Activated CD8-positive, alpha-beta memory T cell treated with anti-CD3 and anti-CD28 coated beads for 36 hours (primary cell): ENCODE measurements around the gene ZNF750. TPM values are rescaled to one million over a fixed set of nuclear protein-coding genes. Genes with fewer than 3 reads are reported as not detected.

Source experiments
- CTCF ChIA-PET: fragments of 350-600 bp; sonication (Branson Sonifier 250); formaldehyde crosslinking; loops from one replicate; lab custom pipeline; 2021; ENCODE audit warnings: antibody characterized with exemption; lab: Charles Lee
- POLR2A ChIA-PET: fragments of 350-600 bp; sonication (Branson Sonifier 250); formaldehyde crosslinking; loops from one replicate; lab custom pipeline; 2021; ENCODE audit warnings: antibody characterized with exemption; lab: Charles Lee
- total RNA-seq, 2 experiments: library from RNA; stranded (reverse); gene quantifications; one replicate each; pipeline ENCODE4 v1.2.3, GENCODE V29; 2021

Gene ZNF750
- total RNA-seq, 2 experiments from 2014 or later, result not detected

DNA sequence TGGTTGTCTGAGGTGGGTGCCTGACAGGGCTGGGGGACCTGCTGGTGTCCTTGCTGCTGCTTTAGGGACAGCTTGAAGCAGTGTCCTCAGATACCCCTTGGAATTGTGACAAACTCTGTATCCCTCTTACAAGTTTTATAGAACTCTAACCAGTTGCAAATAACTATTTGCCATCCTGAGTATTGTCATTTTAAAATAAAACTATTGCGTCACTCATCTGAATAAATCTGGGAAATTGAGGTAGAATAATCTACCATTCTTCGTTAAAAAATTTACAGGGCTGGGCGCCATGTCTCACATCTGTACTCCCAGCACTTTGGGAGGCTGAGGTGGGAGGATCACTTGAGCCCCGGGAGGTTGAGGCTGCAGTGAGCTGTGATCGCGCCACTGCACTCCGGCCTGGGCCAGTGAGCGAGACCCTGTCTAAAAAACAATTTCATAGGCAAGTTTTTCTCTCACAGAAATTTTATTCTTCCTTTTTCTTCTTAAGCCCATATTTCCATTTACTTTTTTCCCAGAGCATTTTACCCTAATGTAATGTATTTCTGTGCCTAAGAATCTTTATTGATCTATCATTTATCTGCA, 14.2 kb downstream of the ZNF750 start:
- POLR2A ChIA-PET, result no interaction called here

DNA sequence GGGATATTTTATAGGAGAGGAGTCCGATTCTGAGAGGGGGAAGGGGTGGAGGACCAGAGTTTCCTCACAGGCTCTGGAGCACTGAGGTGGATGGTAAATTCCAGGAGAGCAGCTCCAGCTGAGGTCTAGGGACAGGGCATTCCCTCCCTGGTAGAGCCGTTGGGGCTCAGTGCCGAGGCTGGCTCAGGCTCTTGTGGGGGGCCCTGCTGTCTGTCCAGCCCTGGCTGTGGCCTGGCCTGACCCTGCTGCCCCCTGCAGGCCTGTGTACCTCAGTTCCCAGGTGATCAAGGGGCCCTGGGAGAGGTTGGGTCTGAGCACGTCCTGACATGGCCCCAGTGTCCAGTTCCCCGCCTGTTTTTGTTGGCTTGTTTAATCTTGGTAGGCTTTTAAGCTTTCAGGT, 16.8 kb downstream of the ZNF750 start:
- CTCF ChIA-PET, result interaction anchor here (0.6 kb wide), 1 partner anchor 226 kb away, joined by 3 read pairs; no protein-coding TSS in a partner anchor
- POLR2A ChIA-PET, result no interaction called here

More for the DNA sequence above, 14.2 kb downstream of the ZNF750 start:
- CTCF ChIA-PET, result no interaction called here

DNA sequence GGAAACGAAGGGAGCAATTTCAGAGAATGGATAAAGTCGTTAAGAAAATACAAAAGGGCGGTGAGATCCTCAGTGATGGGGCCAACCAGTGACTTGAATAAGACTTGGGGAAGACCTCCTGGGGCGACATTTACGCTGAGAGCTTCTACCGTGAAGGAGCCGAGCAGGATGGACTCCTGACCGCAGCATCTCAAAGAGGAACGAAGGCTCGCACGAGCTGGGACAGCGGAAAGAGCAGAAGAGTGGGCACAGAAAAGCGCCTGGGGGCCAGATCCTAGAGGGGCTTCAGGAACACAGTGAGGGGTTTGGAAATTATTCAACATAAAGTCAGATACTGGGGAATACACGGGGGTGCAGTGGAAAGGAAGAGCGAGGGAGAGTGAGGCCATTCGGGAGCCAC, 17.5 kb downstream of the ZNF750 start:
- ChIA-PET CTCF (interaction anchor here (0.6 kb wide), 1 partner anchor 227 kb away, joined by 3 read pairs; no protein-coding TSS in a partner anchor), POLR2A (no interaction called here)

DNA sequence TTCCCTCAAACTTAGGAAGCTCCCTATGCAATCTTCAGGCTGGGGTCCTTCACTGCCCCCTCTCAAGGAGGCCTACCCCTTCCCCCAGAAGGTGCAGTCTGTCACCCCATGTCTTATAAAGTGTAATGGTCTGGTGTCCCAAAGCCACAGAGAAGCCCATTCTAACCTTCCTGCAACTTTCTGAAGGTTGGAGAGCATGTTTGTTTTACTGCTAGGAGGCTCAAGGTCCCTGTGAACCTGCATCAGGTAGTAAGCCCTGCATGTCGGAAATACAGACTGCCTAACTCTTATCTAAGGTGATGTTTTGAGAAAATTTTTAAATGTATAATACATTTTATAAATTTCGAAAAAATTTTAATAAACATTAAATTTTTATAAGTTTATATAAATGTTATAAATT, 18.3 kb downstream of the ZNF750 start:
- ChIA-PET CTCF (interaction anchor here (1.1 to 1.2 kb wide), 2 partner anchors 8 to 46 kb away, joined by 3 read pairs; no protein-coding TSS in a partner anchor), POLR2A (no interaction called here)

DNA sequence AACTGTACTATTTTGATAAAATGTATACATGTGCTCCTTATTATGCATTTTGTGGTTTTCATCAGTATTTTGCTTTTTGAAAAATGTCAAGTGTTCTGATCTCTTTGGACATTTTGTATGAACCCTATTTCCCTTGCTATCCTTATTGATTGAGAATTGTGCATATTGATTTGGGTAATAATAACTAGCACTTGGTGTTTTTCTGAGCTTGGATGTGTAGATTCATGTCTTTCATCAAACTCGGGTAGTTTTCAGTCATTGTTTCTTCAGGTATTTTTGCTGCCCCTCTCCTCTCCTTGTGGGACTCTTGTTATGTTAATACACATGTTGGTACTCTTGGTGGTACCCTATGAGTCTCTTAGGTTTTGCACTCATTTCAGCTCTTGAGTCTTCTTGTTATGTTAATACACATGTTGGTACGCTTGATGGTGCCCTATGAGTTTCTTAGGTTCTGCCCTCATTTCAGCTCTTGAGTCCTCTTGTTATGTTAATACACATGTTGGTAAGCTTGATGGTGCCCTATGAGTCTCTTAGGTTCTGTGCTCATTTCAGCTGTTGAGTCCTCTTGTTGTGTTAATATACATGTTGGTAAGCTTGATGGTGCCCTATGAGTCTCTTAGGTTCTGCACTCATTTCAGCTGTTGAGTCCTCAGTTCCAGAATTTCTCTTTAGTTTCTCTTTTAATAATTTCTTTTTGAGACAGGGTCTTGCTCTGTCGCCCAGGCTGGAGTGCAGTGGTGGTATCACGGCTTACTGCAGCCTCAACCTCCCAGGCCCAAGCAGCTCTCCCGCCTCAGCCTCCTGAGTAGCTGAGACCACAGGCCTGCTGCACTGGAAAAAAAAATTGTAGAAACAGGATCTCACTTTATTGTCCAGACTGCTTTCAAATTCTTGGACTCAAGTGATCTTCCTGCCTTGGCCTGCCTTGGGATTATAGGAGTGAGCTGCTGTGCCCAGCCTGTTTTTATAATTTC, 19.3 kb downstream of the ZNF750 start:
- POLR2A ChIA-PET, result no interaction called here

DNA sequence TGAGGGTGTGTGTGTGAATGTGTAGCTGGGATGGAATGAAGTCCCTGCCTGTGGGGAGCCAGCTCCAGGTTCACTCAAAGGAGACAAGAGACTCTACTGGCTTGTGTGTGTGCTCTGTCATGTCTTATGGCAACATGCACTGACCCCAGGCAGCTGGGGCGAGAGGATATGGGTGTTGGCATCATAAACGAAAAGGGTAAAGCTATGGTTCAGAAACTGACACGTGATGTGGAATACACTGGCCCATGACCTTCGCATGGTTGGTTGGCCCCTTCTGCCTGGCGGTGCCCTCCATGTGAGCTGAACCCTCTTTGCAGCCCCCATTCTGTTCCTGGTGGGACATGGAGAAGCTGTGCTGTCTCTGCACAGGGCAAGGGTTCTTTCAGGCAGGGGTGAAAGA, 21.9 kb downstream of the ZNF750 start:
- CTCF ChIA-PET, result no interaction called here
- POLR2A ChIA-PET, result no interaction called here

More for the DNA sequence above, 19.3 kb downstream of the ZNF750 start:
- CTCF ChIA-PET, result interaction anchor here (1.1 to 1.5 kb wide), 3 partner anchors 9 to 97 kb away, joined by 3 read pairs; no protein-coding TSS in a partner anchor

DNA sequence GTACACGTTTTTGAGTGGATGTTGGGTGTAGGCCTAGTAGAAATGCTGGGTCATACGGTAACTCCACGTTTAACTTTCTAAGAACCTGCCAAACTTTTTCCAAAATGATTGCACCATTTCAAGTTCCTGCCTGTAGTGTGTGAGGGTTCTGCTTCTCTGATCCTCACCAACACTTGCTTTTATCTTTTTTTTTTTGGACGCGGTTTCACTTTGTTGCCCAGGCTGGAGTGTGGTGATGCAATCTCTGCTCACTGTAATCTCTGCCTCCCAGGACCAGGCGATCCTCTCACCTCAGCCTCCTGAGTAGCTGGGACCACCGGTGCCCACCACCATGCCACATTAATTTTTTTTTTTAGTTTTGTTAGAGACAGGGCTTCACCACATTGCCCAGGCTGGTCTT, 23.5 kb downstream of the ZNF750 start:
- ChIA-PET POLR2A (no interaction called here), CTCF (no interaction called here)

DNA sequence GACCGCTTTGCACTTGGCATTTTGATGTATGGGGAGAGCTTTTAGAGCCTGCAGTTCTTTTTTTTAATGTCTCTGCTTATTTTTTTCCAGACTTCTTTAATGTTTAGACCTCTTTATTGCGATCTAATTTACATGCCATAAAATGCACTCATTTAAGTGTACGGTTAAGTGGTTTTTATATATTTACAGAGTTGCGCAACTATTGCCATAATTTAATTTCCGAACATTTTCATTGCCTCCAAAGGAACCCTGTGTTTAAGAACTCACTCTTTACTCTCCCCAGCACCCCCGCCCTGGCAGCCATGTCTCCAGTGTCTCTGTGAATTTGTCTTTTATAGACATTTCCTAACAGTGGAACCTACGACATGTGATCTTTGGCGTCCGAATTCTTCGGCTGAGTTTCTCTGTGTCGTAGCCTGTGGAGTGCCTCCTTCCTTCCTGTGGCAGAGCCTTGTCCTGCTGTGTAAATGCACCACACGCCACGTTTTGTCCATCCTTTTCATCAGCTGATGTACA, 24.0 kb downstream of the ZNF750 start:
- ChIA-PET CTCF (no interaction called here), POLR2A (no interaction called here)

DNA sequence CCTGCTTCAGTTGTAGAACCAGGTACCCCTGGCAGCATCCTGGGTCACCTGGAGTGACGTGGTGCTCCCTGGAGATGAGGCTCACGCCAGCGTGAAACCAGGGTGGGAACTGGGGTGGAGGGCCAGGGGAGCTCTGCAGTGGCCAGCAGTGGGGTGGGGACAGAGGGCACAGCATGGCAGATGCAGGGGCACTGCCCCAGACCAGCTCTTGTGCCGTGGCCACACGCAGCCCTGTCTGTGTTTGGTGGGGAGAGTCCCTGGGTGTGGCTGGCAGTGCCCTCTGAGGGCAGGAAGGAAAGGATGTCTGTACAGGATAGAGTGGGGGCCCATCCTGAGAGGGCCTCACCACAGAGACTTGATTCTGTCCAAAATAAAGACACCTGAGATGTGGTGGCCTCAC, 24.5 kb downstream of the ZNF750 start:
- ChIA-PET CTCF (no interaction called here), POLR2A (no interaction called here)

DNA sequence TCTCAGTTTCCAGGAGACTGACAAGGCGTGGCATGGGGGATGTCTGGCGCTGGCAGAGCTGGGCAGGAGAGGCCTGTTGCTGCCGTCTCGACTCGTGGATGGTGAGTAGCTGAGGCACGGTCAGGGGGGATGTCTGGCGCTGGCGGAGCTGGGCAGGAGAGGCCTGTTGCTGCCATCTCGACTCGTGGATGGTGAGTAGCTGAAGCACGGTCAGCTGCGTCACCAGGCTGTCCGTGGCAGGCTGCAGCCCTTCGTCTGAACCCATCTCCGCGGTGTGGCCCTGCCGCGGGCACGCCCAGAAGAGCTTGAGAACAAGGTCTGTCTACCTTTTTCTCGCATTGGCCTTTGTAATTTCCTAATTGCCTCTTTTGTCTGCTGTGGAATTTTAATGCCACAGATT, 25.0 kb downstream of the ZNF750 start:
- CTCF ChIA-PET, result no interaction called here
- POLR2A ChIA-PET, result interaction anchor here (0.6 kb wide), 1 partner anchor 91 kb away, joined by 3 read pairs; no protein-coding TSS in a partner anchor

DNA sequence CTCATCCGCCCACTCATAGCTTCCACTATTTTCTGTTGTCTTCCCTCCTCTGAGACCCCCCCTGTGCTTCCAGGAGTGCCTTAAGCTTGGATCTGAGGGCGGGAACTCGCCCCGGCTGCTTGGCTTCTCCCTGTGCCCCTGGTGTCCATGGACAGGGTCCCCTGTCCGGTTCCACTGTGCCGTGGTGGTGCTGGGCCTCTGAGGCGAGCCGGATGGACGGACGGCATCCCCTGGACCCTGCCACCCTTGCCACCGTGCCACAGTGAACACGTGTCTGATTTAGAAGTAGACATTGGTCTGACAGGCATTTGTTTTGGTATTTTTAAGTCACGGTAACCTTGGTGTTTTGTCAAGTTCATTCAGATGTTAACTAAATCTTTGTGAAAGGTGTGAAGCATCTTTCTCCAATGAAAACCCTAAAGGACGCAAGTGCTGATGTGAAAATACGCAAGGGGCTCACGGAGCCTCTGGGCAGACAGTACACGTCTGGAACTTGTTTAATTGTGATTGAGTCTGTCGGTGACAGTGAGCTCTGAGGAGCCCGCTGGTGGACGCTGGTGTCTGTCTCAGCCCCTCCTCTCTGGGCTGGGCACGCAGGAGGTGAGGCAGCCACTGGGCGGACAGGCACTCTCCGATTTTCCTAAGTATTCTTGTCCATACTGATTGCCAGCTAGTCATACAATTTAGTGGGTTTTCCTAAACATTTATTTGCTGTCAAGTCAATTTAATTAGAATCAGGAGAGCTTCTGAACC, 26.3 kb downstream of the ZNF750 start:
- ChIA-PET POLR2A (no interaction called here), CTCF (no interaction called here)

DNA sequence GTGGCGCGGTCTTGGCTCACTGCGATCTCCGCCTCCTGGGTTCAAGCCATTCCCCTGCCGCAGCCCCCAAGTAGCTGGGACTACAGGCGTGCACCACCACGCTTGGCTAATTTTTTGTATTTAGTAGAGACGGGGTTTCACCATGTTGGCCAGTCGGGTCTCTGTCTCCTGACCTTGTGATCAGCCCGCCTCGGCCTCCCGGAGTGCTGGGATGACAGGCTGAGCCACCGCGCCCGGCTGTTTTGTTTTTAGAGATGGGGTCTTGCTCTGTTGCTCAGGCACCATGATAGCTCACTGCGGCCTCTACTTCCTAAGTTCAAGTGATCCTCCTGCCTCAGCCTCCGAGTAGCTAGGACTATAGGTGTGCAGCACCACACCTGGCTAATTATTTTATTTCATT, 27.2 kb downstream of the ZNF750 start:
- ChIA-PET POLR2A (no interaction called here), CTCF (interaction anchor here (0.6 kb wide), 1 partner anchor 12 kb away, joined by 3 read pairs; no protein-coding TSS in a partner anchor)

DNA sequence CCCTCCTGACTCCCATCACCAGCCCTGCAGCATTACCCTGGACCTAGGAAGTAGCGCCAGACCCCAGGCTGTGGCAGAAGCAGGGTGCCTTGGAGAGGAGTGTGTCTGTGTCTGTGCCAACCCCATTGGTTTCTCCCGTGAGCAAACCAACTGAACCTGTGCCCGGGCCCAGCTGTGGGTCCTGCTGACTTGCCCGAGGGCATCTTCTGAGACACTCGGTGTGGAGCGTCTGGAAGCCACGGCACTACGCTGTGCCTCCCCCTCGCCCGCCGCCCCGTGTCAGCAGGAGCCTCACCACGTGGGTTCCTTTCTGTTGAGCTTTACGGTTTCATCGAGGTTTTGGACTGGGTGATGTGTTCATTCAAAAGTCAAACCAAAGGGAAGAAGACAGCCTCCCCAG, 27.8 kb downstream of the ZNF750 start:
- ChIA-PET CTCF (interaction anchor here (0.7 kb wide), 1 partner anchor 220 kb away, joined by 3 read pairs; no protein-coding TSS in a partner anchor), POLR2A (no interaction called here)

DNA sequence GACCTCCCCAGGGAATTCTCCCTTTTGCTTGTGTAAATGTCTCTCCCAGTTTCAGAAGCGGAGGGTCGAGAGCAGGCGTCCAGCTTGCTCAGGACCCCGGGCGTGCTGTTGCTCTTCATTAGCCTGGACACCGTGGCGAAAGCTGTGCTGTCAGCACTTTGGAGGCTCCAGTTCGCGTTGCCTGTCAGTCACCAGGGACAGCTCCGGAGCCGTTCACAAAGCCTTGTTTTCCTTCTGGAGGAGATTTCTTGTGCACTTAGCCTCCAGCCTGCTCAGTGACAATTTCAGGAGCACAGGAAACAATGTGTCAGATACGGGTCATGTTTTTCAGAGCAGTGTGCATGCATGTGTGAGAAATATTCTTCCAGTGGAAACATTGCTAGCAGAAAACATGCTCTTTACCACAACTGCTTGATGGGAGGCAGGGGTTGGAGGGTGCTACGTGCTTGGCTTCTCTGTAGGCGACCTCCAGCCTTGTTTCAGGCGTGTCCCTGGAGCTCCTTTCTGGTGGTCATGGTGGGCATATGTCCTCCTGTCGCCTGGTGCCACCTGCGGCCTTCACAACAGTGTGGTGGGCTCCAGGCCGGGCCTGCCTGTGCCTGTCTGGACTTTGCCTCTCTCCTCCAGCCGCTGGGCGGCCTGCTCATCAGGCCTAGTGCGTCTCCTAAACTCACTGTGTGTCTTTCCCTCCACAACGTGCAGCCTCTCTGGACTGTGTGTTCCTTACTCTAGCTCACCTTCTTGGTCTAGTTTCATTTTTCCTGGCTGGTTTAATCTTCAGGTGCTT, 29.0 kb downstream of the ZNF750 start:
- ChIA-PET CTCF (no interaction called here), POLR2A (no interaction called here)

DNA sequence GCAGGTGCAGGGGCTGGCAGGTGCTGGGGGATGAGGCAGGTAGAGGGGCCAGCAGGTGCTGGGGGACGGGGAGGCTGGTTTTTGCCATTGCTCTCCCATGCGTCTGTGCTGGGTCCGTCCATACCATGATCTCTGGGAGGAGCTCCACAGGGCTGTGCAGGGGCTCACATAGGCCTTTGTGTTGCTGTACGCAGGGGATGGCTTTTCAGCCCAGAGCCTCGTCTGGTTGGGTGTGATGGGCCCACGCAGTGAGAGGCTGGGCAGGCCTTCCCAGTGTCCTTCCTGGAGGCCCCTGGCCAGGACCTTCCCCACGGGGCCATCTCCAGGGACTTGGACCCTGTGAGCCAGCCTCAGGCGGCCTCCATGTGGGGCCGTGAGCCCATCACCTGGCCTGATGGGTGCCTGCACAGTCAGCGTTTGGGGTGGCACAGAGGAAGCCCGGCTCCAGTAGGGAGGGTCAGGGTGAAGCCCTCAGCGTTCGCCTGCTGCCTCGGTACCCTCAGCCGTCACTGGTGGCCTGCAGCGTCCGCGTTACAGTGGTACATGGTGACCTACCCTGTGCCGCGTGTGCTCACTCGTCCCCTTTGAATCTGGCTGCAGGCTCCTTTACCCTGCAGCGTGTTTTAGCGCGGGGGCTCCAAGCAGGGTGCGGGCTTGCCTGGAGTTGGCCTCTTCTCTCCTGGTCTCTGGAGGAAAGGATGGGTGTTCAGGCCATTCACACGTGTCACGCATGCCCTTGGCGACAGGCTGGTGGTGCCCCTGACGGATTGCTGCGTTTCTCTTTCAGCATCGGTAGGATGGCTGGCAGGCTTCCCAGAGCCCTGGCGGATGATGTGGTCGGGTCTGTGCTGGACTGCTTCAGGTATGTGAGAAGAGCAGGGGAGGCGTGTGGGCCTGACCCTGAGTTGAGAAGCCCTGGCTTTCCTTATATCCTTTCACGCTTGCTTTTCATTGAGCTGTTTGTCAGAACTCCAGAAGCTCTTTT, 30.6 kb downstream of the ZNF750 start:
- ChIA-PET POLR2A (no interaction called here), CTCF (no interaction called here)

DNA sequence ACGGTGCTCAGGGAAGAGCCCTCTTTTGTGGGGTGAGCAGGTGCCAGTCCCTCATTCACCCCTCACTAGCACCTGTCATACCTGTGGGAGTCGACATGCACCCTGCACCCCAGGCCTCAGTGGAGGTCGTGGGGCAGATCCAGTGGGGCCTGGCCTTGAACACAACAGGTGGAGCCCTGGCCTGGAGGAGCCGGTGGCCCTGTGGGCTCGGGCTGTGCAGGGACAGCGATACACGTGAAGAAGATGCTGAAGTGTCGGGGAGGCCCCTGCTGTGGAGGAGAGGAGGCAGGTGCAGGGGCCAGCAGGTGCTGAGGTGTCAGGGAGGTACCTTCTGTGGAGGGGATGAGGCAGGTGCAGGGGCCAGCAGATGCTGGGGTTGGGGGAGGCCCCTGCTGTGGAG, 31.8 kb downstream of the ZNF750 start:
- CTCF ChIA-PET, result no interaction called here
- POLR2A ChIA-PET, result no interaction called here

DNA sequence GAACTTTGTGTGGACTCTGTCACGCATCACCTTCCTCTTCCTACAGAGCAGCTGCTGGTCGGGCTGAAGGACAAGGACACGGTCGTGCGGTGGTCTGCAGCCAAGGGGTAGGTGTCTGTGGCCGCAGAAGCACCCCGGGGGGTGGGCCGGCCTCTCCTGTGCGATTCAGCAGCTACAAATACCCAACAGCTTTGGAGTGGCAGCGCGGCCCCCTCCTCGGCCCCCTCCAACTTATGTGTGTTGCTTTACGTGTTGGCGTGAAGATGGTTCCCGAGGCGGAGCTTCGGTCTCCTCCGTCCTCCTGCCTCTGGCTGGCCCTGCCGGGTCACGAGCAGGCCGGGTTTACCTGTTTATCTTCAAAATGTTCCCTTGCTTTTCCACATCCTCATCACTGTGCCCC, 32.3 kb downstream of the ZNF750 start:
- CTCF ChIA-PET, result no interaction called here
- POLR2A ChIA-PET, result no interaction called here

DNA sequence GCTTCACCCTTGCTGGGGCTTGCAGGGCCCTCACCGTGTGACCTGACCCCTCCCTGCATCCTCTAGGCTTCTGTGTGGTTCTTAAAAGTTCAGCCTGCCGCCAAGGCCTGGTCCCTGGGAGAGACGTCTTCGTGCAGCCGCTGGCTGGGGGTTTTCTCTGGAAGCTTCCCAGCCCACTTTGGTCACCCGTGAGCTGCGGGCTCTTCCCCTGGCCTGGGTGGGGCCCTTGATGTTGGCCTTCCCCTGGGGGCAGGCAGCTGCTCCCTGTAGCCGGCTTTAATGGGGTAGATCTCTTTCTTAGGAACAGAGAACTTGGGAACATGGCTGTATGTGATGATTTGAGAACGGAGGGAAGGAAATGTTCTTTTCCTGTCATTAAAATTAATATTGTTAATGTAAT, 32.7 kb downstream of the ZNF750 start:
- POLR2A ChIA-PET, result no interaction called here
- CTCF ChIA-PET, result no interaction called here
